Neuronal stem cell (in vitro differentiated cells): ENCODE measurements around the gene SPPL3.

ENCODE experiments used
- DNase-seq: peaks from one replicate; pipeline ENCODE4 v3.0.0-alpha.2; 2013; ENCODE audit warnings: low spot score
- H2AFZ ChIP-seq: one replicate; pipeline ENCODE4 v1.6.1; 2013; ENCODE audit warnings: mild to moderate bottlenecking, low read length, inconsistent platforms
- H2AK5ac ChIP-seq: 2 replicates; pipeline ENCODE4 v1.6.1; 2013; ENCODE audit warnings: low read depth, mild to moderate bottlenecking, inconsistent platforms, low read length, moderate library complexity, mixed read lengths
- H2BK120ac ChIP-seq: 2 replicates; pipeline ENCODE4 v1.6.1; 2013; ENCODE audit warnings: low read depth, mild to moderate bottlenecking, inconsistent platforms, low read length, moderate library complexity, mixed read lengths
- H2BK12ac ChIP-seq: one replicate; pipeline ENCODE4 v1.6.1; 2013; ENCODE audit warnings: low read length, inconsistent platforms
- H2BK15ac ChIP-seq: 2 replicates; pipeline ENCODE4 v1.6.1; 2013; ENCODE audit warnings: mild to moderate bottlenecking, low read length, inconsistent platforms, mixed read lengths
- H2BK5ac ChIP-seq: one replicate; pipeline ENCODE4 v1.6.1; 2013; ENCODE audit warnings: inconsistent platforms, mild to moderate bottlenecking, low read length, moderate library complexity
- H3K14ac ChIP-seq: one replicate; pipeline ENCODE4 v1.6.1; 2013; ENCODE audit warnings: low read length, inconsistent platforms
- H3K18ac ChIP-seq: 2 replicates; pipeline ENCODE4 v1.6.1; 2013; ENCODE audit warnings: low read length, inconsistent platforms
- H3K23ac ChIP-seq: 2 replicates; pipeline ENCODE4 v1.6.1; 2013; ENCODE audit warnings: low read depth, mild to moderate bottlenecking, mixed read lengths, low read length, inconsistent platforms; ENCODE audit not compliant: poor library complexity
- H3K27ac ChIP-seq: replicated peaks from 3 replicates; pipeline ENCODE4 v1.5.1; 2013; ENCODE audit warnings: low read length, inconsistent platforms
- H3K27me3 ChIP-seq, 3 experiments: 2 replicates each; pipeline ENCODE4 v1.6.1; 2013; ENCODE audit warnings: low read length in 3 of 3, mild to moderate bottlenecking in 2 of 3, inconsistent platforms in 1 of 3, low read depth in 1 of 3, mixed read lengths in 1 of 3, moderate library complexity in 1 of 3; ENCODE audit not compliant: control insufficient read depth in 3 of 3, insufficient read depth in 3 of 3
- H3K36me3 ChIP-seq, 2 donors: replicated peaks in 1 of 2; 2 replicates each; pipeline ENCODE4 v1.6.1; 2013; ENCODE audit warnings: low read length in 2 of 2; ENCODE audit not compliant: control insufficient read depth in 2 of 2, insufficient read depth in 2 of 2
- H3K4ac ChIP-seq: 2 replicates; pipeline ENCODE4 v1.6.1; 2013; ENCODE audit warnings: inconsistent platforms, mild to moderate bottlenecking, low read length, moderate library complexity
- H3K4me1 ChIP-seq, 2 donors: 1 replicate in 1 of 2; 2 replicates in 1 of 2; pipeline ENCODE4 v1.6.1; 2013; ENCODE audit warnings: low read length in 2 of 2, low read depth in 1 of 2; ENCODE audit not compliant: control insufficient read depth in 2 of 2, insufficient read depth in 1 of 2
- H3K4me2 ChIP-seq: one replicate; pipeline ENCODE4 v1.6.1; 2013; ENCODE audit warnings: mild to moderate bottlenecking, low read length, inconsistent platforms; ENCODE audit not compliant: insufficient read depth, poor library complexity, severe bottlenecking
- H3K4me3 ChIP-seq, 2 donors: 2 replicates each; pipeline ENCODE4 v1.5.1; 2013; ENCODE audit warnings: low read length in 2 of 2, mild to moderate bottlenecking in 2 of 2, inconsistent platforms in 1 of 2, moderate library complexity in 1 of 2
- H3K79me1 ChIP-seq: one replicate; pipeline ENCODE4 v1.6.1; 2013; ENCODE audit warnings: low read depth, mild to moderate bottlenecking, inconsistent platforms, low read length, moderate library complexity
- H3K9ac ChIP-seq: one replicate; pipeline ENCODE4 v1.6.1; 2013; ENCODE audit warnings: mild to moderate bottlenecking, low read depth, low read length, inconsistent platforms; ENCODE audit not compliant: poor library complexity
- H3K9me3 ChIP-seq, 2 donors: replicated peaks in 1 of 2; 2 replicates each; pipeline versions ENCODE3 to v1.6.1; 2013; ENCODE audit warnings: low read length in 2 of 2, mild to moderate bottlenecking in 2 of 2, inconsistent platforms in 1 of 2, low read depth in 1 of 2, mixed read lengths in 1 of 2, moderate library complexity in 1 of 2; ENCODE audit not compliant: control insufficient read depth in 2 of 2, insufficient read depth in 1 of 2
- H4K8ac ChIP-seq: one replicate; pipeline ENCODE4 v1.6.1; 2013; ENCODE audit warnings: low read depth, mild to moderate bottlenecking, inconsistent platforms, low read length, moderate library complexity
- H4K91ac ChIP-seq: one replicate; pipeline ENCODE4 v1.6.1; 2013; ENCODE audit warnings: low read length, low read depth, mild to moderate bottlenecking, inconsistent platforms; ENCODE audit not compliant: poor library complexity
- WGBS, 2 donors: extraction: QIAGEN DNeasy Blood & Tissue Kit; methylation state at CpG; one replicate each; pipeline ENCODE4 v1.1.7; 2013; ENCODE audit warnings: missing lambda C conversion rate in 2 of 2, mixed read lengths in 1 of 2; ENCODE audit not compliant: insufficient read length in 2 of 2, insufficient replicate concordance in 1 of 2; ENCODE audit errors: extremely low coverage in 2 of 2; 5-methylcytosine and 5-hydroxymethylcytosine counted together

Gene SPPL3

DNA sequence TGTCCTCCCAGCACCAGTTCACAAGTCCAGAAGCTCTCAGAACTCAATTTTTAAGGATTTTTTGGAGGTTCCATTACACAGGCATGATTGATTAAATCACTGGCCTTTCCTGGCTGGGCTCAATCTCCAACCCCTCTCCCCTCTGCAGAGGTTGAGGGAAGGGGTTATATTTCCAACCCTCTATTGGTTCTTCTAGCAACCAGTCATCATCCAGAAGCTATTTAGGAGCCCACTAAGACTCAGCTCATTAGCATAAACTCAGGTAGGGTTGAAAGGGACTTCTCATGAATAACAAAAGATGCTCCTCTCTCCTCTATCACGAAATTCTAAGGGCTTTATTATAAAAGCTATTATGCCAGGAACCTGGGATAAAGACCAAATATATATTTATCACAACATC lies 41.5 kb downstream of the SPPL3 start:
- no peak overlapping the region for H3K4ac ChIP-seq
- no peak for DNase-seq
- H2BK120ac ChIP-seq: no peak overlapping the region

DNA sequence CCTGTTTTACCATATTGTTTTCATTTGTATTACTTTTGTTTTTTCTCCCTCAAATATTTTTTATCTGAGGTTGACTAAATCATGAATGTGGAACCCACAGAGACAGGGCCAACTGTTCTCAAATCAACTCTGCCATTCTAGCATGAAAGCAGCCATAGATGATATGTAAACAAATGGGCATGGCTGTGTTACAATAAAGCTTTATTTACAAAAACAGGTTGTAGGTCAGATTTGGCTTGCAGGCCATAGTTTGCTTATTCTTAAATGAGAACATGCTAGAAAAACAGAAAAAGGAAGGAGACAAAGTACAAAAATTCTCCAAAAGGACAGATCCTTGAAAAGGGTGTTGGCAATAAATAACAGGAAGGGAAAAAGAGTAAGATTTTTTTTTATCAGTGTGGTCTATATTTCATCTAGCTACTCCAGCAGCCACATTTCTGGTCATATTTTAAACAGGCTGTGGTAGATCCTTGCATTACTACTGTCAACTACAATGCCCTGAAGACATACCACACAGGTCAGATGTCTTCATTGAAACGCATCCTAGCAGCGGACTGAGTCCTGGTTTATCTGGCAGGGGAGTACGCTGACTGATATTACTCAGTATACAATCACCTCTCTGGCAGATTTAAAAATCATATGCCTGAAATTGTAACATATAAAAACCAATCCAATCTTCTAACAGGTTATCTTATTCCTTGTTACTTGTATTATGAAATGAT lies 42.9 kb downstream of the SPPL3 start:
- H3K4me3 ChIP-seq: no peak overlapping the region
- no peak overlapping the region for H2AK5ac ChIP-seq
- peaks cover 0 to 17% of the 10 kb centered on the region in 2 donors for H3K9me3 ChIP-seq
- no peaks in the 10 kb centered on the region for H3K4me1 ChIP-seq
- H3K14ac ChIP-seq: no peak overlapping the region
- no peak overlapping the region for H2BK5ac ChIP-seq
- H3K4ac ChIP-seq: no peak overlapping the region
- H3K23ac ChIP-seq: no peak overlapping the region
- H3K79me1 ChIP-seq: no peaks in the 10 kb centered on the region
- no peak for DNase-seq
- no peak overlapping the region for H2BK15ac ChIP-seq
- H3K27ac ChIP-seq: no peak overlapping the region
- no peak overlapping the region for H2BK120ac ChIP-seq
- H3K27me3 ChIP-seq: no peaks in the 10 kb centered on the region
- no peak overlapping the region for H3K9ac ChIP-seq
- no peak overlapping the region for H4K8ac ChIP-seq
- no peak overlapping the region for H2AFZ ChIP-seq
- peaks cover 0 to under 1% of the 10 kb centered on the region in 2 donors for H3K36me3 ChIP-seq
- WGBS, 2 donors: no CpG with 5 or more reads among the region's 3 CpGs
- H4K91ac ChIP-seq: no peak overlapping the region
- no peak overlapping the region for H3K4me2 ChIP-seq
- H2BK12ac ChIP-seq: no peak overlapping the region
- H3K18ac ChIP-seq: no peak overlapping the region

More for the DNA sequence above, 41.5 kb downstream of the SPPL3 start:
- Histone ChIP-seq H3K36me3 (peaks cover 0 to 11% of the 10 kb centered on the region in 2 donors), H2BK12ac (no peak overlapping the region), H2AFZ (no peak overlapping the region), H3K79me1 (no peaks in the 10 kb centered on the region), H4K8ac (no peak overlapping the region), H3K18ac (no peak overlapping the region), H2BK5ac (no peak overlapping the region), H3K27ac (no peak overlapping the region), H3K9me3 (peaks cover 0 to 17% of the 10 kb centered on the region in 2 donors), H4K91ac (no peak overlapping the region), H3K4me1 (no peaks in the 10 kb centered on the region), H2BK15ac (no peak overlapping the region), H3K14ac (no peak overlapping the region), H3K9ac (no peak overlapping the region), H3K27me3 (no peaks in the 10 kb centered on the region), H3K23ac (no peak overlapping the region), H3K4me3 (no peak overlapping the region), H2AK5ac (no peak overlapping the region), H3K4me2 (no peak overlapping the region)
- no CpG with 5 or more reads among the region's 1 CpG for WGBS, 2 donors

GRCh38 chr12:120858306-120859088 lies 45.7 kb downstream of the SPPL3 start:
- Histone ChIP-seq H3K23ac (no peak overlapping the region), H4K91ac (no peak overlapping the region), H2BK12ac (no peak overlapping the region), H2BK15ac (no peak overlapping the region), H2AFZ (no peak overlapping the region), H2AK5ac (no peak overlapping the region), H3K27me3 (no peaks in the 10 kb centered on the region), H3K9ac (no peak overlapping the region), H3K79me1 (no peaks in the 10 kb centered on the region), H3K4me2 (no peak overlapping the region), H3K4ac (no peak overlapping the region), H3K18ac (no peak overlapping the region), H4K8ac (no peak overlapping the region), H3K4me3 (no peak overlapping the region), H2BK5ac (no peak overlapping the region), H3K9me3 (peaks cover 0 to 17% of the 10 kb centered on the region in 2 donors), H3K36me3 (no peaks in the 10 kb centered on the region), H2BK120ac (no peak overlapping the region), H3K14ac (no peak overlapping the region), H3K27ac (no peak overlapping the region), H3K4me1 (no peaks in the 10 kb centered on the region)
- DNase-seq: no peak
- no CpG with 5 or more reads among the region's 13 CpGs for WGBS, 2 donors

DNA sequence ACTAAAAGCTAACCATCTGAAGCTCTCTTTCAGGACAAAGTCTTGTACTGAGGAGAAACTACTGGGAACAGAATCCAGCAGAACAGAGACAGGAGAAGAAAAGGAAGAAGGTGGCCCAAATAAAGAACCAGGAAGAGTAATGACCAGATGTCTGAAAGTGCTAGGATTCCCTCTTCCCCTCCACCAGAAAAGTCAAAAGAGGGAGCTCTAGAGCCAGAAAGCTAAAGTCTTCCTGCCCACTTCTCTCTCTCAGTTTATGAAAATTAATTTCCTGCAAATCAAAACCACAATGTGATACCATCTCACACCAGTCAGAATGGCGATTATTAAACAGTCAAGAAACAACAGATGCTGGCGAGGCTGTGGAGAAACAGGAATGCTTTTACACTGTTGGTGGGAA lies 47.2 kb downstream of the SPPL3 start:
- Histone ChIP-seq H2BK12ac (no peak overlapping the region), H3K4ac (no peak overlapping the region), H3K23ac (no peak overlapping the region), H3K9me3 (peaks cover 0 to 17% of the 10 kb centered on the region in 2 donors), H2BK120ac (no peak overlapping the region), H3K27me3 (no peaks in the 10 kb centered on the region), H3K4me3 (no peak overlapping the region), H2AFZ (no peak overlapping the region), H3K9ac (no peak overlapping the region), H4K8ac (no peak overlapping the region), H3K79me1 (no peaks in the 10 kb centered on the region), H3K36me3 (no peaks in the 10 kb centered on the region), H4K91ac (no peak overlapping the region), H3K27ac (no peak overlapping the region), H2BK5ac (no peak overlapping the region), H2BK15ac (no peak overlapping the region), H2AK5ac (no peak overlapping the region), H3K18ac (no peak overlapping the region), H3K4me2 (no peak overlapping the region), H3K14ac (no peak overlapping the region), H3K4me1 (no peaks in the 10 kb centered on the region)
- no peak for DNase-seq
- no CpG with 5 or more reads among the region's 2 CpGs for WGBS, 2 donors
